ENCODE measurements around the gene TNP2.

DNA sequence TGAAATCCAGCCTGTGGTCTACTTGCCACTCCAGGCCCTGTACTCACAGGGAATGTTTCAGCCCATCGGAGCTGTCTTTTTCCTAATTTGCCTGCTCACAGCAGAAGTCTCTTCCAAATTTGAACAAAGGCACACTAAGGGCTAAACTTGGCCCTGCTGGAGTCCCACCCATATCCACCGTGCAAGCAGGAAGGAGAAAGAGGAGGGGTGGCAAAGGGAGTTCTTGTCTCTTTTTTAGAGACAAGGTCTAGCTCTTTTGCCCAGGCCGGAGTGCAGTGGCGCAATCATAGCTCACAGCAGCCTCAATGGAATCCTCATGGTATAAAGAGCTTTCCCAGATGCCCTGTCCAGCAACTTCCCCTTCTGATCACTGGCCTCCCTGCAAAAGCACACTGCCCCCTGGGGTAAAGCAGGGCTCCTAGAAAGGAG is 14.7 kb upstream of the TNP2 start:
- TF ChIP-seq CTCF (IDR thresholded peaks at IDR 0.05): no peak
- TF ChIP-seq POLR2A (IDR thresholded peaks at IDR 0.05): no peak
